ENCODE data around the gene RNF144B.
"Not testable (repeated sequence)": the region's sequence is repeated elsewhere in the genome, so short reads cannot be mapped to it uniquely, and the experiment has no call there.

Gene RNF144B

DNA sequence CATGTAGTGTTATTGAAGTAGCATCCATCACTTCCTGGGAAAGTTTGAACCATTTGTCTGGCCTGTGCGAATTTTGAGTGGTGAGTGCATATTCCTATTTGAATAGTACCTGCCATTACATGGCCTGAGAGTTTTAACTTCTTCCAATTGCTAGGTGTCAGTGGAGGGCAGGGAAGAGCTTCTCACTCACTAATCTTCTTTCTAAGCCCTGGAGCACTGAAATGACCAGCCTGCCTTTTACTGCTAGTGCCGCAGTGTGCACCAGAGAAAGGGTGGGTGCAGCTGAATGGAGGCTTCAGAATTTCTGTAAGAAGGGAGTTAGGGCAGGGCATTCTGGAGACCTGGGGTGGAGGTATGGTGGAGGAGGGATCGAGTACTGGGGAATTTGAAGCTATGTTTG lies 45.5 kb downstream of the RNF144B start:
- FAIRE-seq (no peak), DNase-seq (ENCODE audit: insufficient read length, low spot score) (no peak)

GRCh38 chr6:18433059-18433458 lies 45.9 kb downstream of the RNF144B start:
- no peak for FAIRE-seq
- no peak for DNase-seq (ENCODE audit: insufficient read length, low spot score)

DNA sequence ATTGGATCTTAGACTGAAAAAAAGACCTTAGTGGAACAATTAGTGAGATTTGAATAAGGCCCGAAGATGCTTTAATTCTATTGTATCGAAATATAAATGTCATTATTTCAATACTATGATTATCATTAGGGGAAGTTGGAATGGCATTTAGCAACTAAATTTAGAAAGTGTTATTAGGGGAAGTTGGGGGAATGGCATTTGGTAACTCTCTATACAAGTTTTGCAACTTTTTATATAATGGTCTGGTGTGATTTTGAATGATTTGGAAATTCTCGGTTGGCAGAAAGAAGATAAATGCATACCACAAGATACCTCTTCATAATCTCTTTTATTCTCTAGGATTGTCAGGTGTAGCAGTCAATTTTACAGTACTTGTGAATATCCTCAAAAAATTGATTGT lies 49.2 kb downstream of the RNF144B start:
- DNase-seq (ENCODE audit: insufficient read length, low spot score) (no peak), FAIRE-seq (no peak)

GRCh38 chr6:18439581-18439980 lies 52.4 kb downstream of the RNF144B start:
- DNase-seq (ENCODE audit: insufficient read length, low spot score) (no peak), FAIRE-seq (no peak)

DNA sequence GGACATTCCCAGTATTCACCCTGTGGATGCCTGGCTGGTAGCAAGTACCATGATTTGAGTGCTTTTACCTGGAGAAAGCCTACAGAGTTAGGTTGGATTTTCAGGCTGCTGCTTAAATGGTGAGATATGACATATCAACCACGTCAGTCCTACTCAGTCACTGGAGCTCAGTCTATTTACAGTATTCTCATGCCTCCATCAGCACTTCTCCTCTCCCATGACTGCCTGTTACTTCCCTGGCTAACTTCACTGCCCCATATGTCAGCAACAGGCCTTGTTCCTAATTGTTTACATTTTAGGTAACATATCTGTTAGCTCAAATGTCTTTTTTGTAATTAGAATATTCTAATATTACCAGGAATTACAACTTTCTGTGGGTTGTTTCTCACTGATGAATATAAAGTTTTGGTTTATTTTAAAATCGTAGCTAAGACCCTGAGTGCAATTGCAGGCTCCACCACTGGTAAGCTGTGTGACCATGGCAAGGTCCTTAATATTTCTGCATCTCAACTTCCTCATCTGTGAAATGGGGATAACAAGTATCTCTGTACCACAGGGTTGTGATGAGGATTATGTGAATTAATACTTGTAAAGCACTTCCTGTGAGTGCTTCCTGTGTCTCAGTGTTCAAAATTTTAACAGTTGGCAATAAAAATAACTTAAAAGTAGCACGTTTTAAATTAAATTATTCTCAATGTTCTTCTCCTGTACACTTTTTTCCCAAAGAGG lies 54.3 kb downstream of the RNF144B start:
- DNase-seq (ENCODE audit: insufficient read length, low spot score) (no peak), FAIRE-seq (no peak)

GRCh38 chr6:18444111-18444510 lies 57.0 kb downstream of the RNF144B start:
- FAIRE-seq (no peak), DNase-seq (ENCODE audit: insufficient read length, low spot score) (no peak)

DNA sequence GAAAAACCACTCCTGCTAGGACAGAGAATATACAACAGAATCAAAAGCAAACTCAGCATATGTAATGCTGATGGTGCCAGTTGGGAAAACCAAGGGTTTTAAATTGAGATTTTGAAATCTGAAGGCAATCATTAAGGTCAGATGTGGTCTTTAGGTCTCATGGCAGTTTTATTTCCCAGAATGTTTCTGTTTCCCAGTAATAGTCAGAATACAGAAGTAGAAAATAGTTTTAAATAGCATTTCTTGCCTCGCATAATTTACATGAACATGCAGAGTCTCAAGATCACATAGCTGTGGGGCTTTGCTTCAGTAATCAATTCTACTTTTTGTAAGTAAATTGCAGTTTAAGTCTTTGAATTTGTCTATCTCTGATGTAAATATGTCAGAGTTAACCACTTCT lies 58.1 kb downstream of the RNF144B start:
- DNase-seq (ENCODE audit: insufficient read length, low spot score) (no peak), FAIRE-seq (no peak)

- no peak for FAIRE-seq
- DNase-seq (ENCODE audit: insufficient read length, low spot score) = no peak
These were observed 59.6 kb downstream of the RNF144B start for GRCh38 chr6:18446771-18447170.

DNA sequence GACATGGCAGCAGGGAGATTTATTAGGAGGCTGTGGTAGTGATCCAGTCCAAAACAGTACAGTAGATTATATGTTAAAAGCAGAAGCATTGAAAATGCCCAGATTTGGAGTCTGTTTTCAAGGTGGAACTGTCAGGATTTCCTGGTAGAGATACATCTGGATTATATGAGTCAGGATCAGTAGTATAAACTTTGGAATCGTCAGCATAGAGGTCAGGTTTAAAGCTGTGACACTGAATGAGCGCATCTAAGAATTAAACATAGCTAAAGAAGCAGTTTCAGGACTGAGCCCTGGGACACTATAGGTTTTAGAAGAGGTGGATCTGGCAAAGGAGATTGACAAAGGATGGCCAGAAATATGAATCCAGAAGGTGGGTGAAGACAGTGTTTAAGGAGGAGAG lies 60.4 kb downstream of the RNF144B start:
- no peak for DNase-seq (ENCODE audit: insufficient read length, low spot score)
- no peak for FAIRE-seq

DNA sequence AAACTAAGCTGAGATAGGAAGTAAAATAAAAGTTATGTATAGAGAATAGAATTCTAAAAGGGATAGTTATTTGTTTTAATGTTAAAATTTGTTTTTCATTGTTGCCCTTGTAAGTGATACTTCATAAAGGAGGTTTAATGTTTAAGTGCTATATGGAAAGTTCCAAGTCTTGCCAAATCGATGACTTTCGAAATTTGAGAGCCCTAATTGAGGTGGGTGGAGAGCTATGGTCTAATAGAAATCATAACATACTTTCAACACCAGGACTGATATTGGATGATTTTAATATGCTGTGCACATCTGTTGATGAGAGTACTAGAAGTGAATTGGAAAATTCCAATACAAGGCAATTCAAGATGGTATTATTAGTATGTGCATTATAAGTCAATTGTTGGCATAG lies 64.6 kb downstream of the RNF144B start:
- no peak for DNase-seq (ENCODE audit: insufficient read length, low spot score)
- FAIRE-seq = no peak

- FAIRE-seq (no peak), DNase-seq (ENCODE audit: insufficient read length, low spot score) (no peak)
These were observed 67.3 kb downstream of the RNF144B start for GRCh38 chr6:18454446-18454845.

DNA sequence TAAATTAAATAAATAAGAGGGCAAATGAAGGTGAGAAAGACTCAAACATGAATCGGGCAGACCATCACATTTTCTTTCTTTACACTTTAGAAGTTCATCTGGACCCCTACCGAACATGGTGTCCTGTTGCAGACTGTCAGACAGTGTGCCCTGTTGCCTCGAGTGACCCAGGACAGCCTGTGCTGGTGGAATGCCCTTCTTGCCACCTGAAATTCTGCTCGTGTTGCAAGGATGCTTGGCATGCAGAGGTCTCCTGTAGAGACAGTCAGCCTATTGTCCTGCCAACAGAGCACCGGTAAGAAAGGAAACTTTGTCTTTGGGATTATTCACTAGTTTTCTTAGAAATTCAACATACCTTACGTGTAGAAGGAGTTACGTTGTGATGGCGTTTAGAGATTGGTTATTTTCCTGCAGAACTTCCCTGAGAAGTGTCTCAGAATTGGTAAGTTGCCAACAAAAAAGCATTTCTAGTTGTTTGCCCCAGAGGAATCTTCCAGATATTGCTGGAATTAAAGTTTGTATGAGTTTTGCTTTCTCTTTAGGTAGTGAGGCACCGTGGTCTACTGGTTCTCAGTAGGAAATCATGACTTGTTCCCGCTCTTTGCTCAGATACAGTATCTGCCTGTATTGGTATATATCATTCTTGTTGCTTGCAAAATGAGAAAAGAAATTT lies 70.1 kb downstream of the RNF144B start:
- FAIRE-seq (no peak), DNase-seq (ENCODE audit: insufficient read length, low spot score) (no peak)

- FAIRE-seq; DNase-seq (ENCODE audit: insufficient read length, low spot score): not testable (repeated sequence)
These were observed 70.9 kb downstream of the RNF144B start for GRCh38 chr6:18458086-18458485.

- FAIRE-seq = no peak
These were observed 76.3 kb downstream of the RNF144B start for GRCh38 chr6:18463429-18463828.

DNA sequence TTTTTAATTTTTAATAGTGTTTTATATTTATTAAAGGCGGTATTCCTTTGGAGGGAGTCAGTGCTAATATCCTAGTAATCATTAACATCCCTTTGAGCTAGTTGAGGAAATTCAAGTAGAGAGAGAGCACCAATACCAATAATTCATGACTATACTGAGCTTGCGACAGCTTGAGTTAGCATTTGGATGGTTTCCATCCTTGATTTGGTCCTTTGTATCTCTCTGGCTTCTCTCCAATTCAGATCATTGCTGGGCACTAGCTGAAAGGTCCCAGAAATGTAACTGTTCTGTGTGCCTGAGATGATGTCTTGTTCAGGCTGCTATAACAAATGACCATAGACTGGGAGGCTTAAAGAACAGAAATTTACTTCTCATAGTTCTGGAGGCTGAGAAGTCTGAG lies 77.0 kb downstream of the RNF144B start:
- DNase-seq (ENCODE audit: insufficient read length, low spot score) (no peak), FAIRE-seq (no peak)

More at GRCh38 chr6:18463429-18463828, 76.3 kb downstream of the RNF144B start:
- DNase-seq (ENCODE audit: insufficient read length, low spot score) = no peak

- DNase-seq (ENCODE audit: insufficient read length, low spot score) = no peak
- no peak for FAIRE-seq
These were observed 78.4 kb downstream of the RNF144B start for GRCh38 chr6:18465410-18466154.

DNA sequence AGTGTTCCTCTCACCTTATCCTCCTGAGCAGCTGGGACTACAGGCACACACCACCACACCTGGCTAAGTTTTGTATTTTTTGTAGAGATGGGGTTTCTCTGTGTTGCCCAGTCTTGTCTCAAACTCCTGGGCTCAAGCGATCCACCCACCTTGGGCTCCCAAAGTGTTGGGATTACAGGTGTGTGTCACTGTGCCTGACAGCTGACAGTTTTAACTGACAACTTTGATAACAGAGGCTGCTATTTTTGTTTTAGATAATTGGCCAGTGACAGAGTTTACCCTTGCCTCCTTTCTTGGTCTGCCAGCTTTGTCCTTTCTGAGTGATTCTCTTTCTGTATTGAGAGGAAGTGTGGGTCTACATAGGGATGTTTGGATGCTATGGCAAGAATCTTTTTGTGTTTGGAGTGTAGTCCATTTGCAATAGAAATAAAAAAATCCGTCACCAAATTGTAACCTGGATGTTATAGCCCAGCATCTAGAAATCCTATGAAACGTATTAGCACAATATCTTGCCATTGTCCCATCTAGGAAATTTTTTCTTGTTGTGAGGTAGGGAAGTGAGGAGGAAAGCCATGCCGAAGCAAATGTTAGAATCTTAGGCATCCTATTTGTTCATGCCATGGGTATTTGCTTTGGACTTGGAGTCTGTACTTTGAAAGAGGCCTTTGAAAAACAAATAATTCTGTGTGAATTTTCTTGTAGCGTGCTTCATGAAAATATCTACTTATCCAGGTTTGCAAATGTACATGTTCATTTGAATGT lies 80.8 kb downstream of the RNF144B start:
- FAIRE-seq (no peak), DNase-seq (ENCODE audit: insufficient read length, low spot score) (no peak)

DNA sequence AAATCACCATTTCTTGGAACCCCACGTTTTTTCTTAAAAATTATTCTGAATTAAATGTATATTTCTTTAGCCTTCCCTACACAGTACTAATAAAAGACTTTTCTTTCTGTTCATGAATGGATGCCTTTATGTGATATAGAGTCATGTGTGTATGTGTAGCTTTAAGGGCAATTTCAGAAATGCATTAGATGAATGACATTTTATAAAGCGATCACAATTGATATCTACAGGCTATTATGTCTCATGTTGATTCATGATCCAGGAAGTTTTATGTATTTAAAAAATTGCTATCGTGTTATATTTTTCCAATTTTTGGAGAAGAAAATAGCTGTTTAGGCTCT lies 81.3 kb downstream of the RNF144B start:
- no peak for FAIRE-seq
- DNase-seq (ENCODE audit: insufficient read length, low spot score) = no peak

DNA sequence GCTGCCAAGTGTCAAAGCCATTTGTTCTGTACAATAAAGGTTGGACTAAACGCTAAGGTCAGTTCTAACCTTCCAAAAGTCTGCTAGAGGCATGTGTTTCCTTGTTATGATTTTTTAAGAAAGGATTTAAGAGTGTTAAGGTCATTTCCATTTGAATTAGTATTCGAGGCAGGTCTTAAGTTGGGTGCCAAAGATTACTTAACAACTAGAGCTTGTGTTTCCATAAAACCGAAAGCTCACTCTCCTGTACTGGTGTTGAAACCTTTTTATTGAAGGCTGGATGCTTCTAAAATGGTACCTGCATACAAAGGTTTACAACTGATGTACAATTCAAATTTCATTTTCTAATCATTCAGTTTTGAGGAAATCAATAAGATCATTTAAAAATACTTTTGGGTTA lies 82.4 kb downstream of the RNF144B start:
- FAIRE-seq = no peak
- DNase-seq (ENCODE audit: insufficient read length, low spot score) = no peak

DNA sequence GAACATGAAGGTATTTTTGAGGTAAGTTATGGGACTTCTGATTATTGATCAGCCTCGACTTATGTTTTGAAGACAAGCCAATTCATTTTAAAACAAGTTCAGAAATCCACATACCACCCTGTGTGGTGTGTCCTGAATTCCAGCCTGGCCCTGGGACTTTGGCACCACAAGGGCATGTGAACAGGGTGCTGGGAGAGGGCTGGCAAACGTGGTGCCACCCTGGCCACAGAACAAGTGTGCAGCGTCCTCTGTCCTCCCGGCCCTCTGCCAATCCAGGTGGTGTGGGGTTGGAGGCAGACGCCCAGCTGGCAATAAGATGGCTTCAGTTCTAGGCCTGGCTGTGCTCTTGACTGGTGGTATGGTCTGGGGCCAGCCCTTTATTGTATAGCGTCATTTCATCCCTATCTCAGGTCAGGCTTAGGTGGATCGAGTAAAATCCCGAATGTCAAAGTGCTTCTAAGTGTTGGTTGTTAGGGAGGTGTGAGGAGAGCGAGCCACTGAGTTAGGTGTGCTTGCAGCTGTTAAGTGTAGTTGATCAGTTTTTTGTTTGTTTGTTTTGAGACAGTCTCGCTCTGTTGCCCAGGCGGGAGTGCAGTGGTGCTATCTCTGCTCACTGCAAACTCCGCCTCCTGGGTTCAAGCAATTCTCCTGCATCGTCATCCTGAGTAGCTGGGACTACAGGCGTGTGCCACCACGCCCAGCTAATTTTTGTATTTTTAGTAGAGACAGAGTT lies 84.2 kb downstream of the RNF144B start:
- DNase-seq (ENCODE audit: insufficient read length, low spot score) = no peak
- no peak for FAIRE-seq
